Measurements from ENCODE around the gene SLC25A24.
"Not testable (repeated sequence)": the region's sequence is repeated elsewhere in the genome, so short reads cannot be mapped to it uniquely, and the experiment has no call there.

SLC25A24 gene

DNA sequence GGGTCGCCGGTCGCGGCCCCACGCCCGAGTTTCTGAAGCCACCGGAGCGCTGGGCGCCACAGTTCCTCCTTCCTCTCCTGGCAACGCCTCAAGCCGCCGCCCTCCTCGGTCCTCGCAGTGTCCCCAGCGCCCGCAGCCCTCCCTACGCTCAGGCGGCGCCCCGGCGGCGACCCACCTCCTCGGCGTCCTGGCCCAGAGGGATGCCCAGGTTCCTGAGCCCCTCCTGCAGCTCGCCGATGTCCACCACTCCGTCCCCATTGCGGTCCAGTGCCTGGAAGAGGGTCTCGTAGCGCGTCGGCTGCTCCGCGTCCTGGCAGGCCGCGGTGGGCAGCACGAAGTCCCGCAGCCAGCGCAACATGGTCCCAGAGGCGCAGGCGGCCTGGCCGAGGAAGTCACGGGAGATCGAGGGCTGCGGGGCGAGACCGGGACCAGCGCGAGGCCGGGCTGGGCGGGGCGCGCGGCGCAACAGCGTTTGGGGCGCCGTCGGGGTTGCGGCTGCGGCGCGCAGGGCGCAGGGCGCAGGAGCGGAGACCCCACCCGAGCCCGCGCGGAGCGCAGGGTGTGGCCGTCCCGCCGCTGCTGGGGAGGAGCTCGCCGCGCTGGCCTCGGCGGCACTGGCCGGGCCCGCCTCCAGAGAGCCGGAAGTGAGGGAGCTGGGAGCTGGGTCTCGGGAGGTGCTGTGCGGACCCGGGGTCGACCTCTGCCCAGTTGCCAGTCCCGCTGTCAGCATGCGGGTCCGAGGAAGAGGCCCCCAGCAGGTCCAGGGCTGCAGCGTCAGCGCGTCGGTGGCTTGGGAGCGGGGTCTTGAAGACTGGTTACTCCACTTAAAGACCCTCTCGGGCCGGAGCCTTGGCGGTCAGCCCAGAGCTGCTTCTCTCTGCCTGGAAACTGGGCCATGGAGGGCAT lies at the start of gene SLC25A24:
SLC25A24 (minus strand) TSS at position 563 of the 906 bp plus-strand sequence; CDS start at position 358, 205 bp downstream.
- DNase-seq: peak; percentile 38 to 63 (median 51)

DNA sequence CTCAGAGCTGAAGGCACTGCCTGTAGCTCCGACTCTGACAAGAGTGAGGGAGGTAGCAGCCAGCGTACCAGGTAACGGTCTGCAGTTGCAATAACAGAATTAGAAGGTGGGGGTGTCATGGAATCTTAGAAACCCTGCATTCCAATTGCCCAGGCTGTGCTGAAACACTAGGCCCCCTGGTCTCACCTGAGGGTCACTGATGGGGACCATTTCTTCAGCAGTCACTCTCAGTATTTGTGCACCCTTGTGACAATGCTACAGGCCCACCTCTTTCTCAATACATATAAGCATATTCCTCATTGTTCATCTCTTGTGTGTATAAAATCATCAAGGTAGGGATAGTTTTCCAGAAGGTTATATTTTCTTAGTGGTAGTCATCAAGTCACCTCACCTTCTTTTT lies 43.8 kb upstream of the SLC25A24 start, which contains the start of gene NBPF4:
NBPF4 (minus strand) TSS at position 101 of the 400 bp plus-strand sequence. CDS start 315 bp downstream, outside the sequence.
- DNase-seq: not testable (repeated sequence)

DNA sequence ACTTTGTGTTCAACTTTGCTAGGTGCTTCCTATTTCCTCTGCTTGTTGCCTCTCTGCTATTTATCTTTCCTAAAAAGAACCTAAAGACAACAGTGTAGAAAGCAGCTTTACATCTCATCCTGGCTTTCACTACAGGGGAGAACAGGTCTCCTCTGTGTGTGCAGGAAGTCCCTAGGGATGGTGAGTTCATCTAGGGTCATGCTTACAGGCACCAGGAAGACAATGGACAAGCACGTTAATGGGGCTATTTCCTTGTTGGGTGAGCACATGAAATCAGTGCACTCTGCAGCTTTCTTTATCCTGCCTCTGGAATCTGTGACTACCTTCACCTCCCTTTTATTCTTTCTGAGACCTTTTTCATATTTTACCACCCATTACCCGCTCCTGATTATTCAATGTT lies 39.3 kb upstream of the SLC25A24 start:
- not testable (repeated sequence) for DNase-seq

DNA sequence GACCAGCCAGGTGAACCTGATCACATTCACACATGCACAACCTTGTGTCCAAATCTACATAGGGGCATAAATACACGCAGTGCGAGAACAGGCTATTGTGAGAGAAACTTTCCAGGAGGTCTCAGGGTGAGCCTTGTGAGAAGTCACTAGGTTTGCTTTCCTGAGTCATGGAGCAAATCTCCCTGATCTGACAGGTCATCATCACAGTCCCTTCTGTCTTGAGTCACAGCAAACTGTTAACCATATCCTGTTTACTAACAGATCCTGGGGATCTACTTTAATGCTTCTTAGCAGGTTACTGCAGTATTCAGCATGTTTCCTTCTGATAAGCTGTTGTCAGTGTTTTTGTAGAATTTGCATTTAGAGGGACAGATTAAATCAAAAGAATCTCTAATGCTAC lies 35.2 kb upstream of the SLC25A24 start:
- not testable (repeated sequence) for DNase-seq

DNA sequence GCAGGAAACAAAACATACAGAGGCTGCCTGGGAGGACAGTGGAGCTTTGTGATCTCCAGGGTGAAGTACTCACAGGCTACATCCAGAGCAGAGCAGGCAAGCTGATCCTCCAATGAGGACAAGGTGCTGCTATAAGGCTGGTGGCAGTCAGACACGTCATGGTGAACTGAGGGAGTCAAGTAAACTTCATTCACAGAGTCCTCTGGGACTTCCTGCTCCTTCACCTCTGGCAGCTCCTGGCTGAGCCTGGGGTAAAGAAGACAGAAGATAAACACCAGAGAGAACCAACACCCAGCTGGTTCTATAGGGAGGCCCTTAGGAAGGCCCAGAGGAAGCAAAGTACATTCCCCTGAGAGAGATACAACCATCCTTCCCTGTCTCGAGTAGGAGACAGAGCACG lies 32.0 kb upstream of the SLC25A24 start:
- DNase-seq: not testable (repeated sequence)

DNA sequence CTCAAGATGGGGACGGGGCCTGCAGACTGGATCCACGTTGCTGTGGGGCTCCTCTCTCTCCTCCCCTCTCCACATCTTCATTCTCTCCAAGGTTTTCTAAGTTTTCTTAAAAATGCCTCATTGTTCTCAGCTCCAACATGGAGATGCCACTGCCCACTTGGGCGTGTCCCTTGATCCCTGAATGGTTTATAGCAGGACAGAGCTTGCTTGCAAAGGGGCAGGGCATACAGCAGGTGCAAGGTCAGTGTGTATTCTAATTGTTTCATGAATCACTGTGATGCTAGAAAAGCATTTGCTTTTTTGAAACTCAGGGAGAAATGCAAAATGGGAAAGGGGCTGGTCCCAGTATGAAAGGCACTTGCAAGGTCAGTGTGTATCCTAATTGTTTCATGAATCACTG lies 29.8 kb upstream of the SLC25A24 start:
- not testable (repeated sequence) for DNase-seq

DNA sequence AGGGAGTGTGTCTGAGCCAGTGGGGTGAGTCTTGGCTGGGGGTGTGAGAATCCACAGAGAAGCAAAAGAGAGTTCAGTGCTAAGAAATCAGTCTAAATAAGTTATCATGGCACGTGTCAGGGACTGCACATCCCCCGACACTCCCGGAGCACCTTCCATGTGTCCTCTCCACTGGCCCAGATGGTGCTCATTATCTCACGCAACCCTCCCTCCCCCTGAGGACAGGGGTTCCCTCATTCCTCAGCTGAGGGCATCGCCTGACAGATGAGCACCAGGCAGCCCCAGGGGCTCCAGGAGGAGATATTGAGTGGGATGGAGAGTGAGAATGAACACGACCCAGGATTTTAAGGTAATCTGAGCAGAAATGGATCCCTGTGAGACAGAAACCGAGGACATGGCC lies 27.6 kb upstream of the SLC25A24 start:
- DNase-seq: not testable (repeated sequence)

DNA sequence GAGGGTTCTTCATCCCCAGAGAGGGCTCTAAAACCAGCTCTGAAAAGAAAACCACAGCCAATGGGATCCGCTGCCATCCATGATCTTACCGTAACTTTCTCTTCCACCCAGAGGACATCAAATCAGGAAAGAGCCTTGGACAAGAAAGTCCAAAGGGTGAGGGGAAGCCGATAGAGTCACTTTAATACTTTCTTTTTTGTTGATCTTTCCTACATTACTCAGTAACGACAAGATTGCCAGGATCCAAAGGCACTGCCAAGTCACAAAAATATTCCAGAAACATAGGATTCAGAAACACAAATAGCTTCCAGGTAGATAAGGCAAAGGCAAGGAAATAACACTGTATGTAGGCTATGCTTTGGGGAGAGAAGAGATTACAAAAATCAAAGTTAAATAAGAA lies 26.7 kb upstream of the SLC25A24 start:
- DNase-seq: not testable (repeated sequence)

DNA sequence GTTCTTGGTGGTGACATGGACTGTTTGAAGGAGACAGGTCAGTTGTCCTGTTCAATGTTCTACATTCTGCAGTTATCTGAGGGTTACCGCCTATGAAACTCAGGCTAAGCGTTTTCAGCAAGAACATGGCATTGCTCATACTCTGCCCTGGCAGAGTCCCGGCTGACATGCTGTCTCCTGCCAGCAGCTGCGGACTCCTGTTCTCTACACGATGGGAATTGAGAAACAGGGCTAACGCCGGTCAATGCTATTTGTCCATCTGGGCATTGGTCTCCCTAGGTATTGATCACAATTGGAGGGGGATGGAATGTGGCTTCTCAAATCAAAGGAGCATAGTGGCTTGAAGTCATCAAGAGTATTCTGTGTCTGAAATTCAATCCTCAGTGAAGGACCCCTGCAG lies 23.1 kb upstream of the SLC25A24 start:
- not testable (repeated sequence) for DNase-seq

DNA sequence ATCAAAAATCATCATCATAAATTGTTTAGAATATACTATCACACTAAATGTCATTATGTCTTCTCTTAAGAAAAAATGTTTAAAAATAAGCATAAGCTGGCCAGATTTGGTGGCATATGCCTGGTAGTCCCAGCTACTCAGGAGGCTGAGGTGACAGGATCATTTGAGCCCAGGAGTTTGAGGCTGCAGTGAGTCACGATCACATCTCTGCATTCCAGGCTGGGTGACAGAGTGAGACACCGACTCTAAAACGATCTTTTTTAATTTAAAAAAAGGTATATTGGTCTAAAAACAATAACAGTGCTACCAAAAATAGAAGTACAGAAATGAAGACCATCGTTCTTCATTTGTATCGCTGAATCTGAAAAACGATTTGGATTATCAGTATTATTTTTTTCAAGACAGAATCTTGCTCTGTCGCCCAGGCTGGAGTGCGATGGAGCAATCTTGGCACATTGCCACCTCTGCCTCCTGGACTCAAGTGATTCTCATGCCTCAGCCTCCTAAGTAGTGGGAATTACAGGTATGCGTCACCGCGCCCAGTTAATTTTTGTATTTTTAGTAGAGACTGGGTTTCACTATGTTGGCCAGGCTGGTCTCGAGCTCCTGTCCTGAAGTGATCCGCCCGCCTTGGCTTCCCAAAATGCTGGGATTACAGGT lies 17.5 kb upstream of the SLC25A24 start:
- not testable (repeated sequence) for DNase-seq

DNA sequence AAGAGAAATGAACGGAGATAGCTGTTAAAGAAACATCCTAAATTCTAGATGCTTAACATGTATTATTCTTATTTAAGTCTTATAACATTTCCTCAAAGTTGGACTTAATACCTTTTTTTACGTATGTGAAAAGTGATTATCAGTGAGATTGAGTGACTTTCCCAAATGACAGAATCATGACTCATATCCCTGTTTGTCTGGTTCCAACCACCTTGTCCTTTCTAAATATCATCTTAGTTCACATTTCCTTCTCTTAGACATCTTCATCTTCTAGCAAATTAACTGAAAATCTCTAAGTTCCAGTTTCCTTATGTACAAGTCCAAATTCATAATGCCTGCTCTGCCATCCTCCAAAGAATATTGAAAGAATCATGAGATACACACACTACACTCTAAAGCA lies 16.9 kb upstream of the SLC25A24 start:
- not testable (repeated sequence) for DNase-seq

DNA sequence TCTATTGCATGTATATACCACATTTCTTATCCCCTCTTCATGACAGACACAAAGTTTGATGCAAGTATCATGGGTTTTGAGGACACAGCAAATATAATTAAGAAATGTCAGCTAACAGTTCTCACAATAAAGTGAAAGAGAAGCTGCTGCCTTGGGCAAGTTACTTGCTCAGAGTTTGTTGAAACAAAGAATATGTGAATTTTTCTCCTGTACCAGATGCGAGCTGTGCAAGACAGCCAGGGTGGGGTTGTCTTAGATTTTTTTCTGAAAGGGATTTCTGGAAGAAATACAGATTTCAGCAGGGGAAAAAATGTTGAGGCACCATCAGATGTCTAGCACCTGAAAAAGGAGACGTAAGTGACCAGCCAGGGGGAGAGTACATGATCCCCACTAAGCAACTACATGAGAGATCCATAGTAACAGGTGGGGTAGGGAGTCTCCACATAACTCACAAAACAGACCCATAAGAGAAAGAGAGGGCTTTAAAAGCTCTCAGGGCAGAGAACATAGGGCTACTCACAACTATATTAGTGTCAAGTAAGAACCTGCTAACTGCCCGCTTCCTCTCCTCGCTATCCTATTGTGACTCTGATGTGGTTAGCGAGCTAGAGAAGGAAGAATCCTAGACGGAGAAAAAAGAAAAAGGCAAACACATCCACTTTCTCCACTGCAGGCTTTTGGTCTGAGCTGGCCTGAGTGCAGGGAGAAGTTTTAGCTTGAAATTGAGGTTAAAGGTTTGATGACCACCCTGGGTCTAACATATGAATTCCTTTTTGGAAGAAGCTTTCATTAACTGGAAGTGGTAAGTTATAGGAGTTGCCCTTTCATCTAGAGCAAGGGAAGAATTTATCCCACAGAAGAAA lies 16.1 kb upstream of the SLC25A24 start:
- not testable (repeated sequence) for DNase-seq

DNA sequence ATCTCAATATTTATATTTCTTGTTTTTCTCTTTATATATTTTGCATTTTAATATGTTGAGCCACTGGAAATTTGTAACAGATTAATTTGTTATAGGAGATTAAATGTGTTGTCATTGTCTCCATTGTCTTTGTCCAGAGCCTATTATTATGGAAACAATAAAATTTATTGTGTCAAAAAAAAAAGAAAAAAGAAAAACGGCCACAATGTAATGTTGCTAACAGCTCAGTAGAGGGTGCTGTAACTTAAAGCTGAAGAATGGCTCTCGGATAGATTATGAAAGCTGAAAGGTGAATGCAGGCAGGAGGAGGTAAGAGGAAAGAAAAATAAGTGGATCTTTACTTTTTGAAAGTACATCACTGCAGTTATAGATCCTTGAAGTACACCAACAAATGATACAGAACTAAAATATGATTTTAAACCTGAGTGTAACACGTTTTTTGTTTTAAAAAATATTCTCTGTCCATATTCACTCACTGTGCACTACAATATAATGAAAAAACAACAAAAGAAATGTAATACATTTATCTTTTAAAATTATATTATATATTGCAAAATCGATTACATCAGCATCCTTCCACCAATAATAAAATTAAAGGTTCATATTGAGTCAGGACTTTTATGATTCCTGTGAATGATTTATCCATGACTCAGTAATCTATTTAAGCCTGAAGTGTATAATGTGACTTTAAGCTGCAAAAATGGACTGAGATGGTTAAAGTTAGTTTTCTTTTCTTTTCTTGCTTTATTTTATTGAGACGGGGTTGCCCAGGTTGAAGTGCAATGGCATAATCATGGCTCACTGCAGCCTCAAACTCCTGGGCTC lies 14.7 kb upstream of the SLC25A24 start:
- DNase-seq: peak in 2 of 6 experiments; percentile 13 to 26

DNA sequence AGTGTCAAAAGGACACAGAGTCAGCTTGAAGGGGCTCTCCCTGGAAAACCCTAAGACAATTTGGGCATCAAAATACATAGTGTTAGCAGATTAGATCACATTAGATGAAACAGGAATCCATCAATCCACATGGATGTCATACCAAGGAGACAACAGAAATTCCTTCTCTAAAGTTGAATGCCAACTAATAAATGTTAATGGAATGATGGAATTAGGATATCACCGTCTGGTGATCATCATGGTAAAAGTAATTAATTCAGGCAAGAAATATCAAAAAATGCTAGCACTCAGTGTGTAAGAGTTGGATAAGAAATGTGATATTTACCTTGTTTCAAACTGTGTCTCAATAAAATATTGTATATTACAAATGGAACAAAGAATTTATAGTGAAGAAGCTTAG lies 10.9 kb upstream of the SLC25A24 start:
- no peak for DNase-seq

DNA sequence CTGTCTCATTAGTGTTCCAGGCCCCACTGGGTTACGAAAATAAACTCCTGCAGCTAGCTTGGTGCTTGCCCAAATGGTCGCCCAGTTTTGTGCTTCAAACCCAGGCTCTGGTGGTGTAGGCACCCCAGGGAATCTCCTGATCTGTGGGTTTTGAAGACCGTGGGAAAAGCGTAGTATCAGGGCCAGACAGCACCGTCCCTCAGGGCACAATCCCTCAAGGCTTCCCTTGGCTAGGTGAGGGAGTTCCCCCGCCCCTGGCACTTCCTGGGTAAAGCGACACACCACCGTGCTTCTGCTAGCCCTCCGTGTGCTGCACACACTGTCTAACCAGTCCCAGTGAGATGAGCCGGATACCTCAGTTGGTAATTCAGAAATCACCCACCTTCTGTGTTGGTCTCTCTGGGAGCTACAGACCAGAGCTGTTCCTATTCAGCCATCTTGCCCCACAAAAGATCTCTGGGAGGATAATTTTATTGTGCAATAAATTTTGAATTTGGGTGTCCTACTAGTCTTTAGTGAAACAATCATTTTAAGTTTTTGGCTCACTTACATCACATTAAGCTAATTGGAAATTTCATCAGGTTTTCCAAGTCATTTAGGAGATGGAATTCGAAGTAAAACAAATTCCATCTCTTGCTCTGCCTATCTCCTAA lies 9.4 kb upstream of the SLC25A24 start:
- DNase-seq: no peak

DNA sequence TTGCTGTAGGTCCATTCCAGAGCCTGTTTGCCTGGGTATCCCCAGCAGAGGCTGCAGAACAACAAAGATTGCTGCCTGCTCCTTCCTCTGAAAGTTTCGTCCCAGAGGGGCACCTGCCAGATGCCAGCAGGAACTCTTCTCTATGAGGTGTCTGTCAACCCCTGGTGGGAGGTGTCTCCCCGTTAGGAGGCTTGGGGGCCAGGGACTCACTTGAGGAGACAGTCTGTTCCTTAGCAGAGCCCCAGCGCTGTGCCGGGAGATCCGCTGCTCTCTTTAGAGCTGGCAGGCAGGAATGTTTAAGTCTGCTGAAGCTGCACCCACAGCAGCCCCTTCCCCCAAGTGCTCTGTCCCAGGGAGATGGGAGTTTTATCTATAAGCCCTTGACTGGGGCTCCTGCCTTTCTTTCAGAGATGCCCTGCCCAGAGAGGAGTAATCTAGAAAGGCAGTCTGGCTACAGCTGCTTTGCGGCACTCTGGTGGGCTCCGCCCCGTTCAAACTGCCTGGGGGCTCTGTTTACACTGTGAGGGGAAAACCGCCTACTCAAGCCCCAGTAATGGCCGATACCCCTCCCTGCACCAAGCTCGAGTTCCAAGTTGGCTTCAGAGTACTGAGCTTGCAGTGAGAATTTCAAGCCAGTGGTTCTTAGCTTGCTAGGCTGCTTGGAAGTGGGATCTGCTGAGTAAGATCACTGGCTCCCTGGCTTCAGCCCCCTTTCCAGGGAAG lies 8.7 kb upstream of the SLC25A24 start:
- no peak for DNase-seq

DNA sequence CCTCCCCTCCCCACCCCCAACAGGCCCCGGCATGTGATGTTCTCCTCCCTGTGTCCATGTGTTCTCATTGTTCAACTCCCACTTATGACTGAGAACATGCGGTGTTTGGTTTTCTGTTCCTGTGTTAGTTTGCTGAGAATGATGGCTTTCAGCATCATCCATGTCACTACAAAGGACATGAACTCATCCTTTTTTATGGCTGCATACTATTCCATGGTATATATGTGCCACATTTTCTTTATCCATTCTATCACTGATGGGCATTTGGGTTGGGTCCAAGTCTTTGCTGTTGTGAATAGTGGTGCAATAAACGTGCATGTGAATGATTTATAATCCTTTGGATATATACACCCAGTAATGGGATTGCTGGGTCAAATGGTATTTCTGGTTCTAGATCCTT lies 3.4 kb upstream of the SLC25A24 start:
- not testable (repeated sequence) for DNase-seq

DNA sequence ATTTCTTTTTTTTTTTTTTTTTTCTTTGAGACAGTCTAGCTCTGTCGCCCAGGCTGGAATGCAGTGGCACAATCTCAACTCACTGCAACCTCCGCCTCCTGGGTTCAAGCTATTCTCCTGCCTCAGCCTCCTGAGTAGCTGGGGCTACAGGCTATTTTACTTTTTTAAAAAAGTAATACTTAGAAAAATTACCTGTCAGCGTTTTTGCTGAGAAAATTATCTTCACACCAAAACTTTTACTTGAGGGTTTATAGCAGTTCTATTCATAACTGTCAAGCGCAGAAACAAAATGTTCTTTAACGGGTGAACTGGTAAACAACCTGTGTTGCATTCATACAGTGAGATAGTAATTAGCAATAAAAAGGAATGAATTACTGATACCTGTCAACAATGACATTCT lies 1.5 kb upstream of the SLC25A24 start:
- DNase-seq: no peak

DNA sequence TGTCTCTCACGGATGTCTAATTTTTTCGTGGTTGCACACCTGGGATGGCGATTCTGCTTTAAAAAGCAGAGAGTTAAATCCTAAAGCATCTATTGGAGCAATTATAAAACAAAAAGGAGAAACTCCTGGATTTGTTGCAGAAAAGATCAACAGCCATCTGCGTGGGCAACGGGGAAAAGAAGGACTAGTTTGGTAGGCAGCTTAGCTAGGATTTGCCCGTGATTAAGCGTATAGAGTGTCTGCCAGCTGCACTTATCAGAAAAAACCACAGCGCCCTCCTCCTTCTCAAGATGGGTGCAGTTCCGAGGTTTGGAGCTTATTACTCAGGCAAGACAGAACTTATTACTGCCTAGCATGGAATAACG lies 526 bp upstream of the SLC25A24 start:
- peak; percentile 2 to 58 (median 17) for DNase-seq

DNA sequence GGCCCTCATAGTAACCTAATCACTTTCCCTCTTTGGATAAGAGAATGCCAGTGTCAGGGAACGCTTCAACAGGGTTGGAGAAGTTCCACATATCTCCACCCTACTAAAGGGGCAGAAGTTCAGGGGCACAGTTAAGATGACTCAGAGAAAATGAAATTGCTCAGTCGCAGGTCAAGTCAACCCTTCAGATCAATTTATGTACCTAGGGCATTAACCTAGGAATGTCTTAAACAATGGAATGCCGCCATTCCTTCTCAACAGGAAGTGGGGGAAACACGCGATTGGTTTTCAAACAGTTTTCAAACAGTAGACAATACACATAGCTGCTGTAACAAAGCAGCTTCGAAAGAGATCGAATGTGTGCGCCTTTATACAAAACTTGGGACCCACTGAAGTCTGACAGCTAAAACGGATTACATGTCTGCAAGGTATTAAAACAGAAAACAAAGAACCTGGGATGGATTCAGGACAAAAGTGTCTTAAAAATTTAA lies 897 bp downstream of the SLC25A24 start:
- peak in 2 of 6 experiments; percentile 11 to 30 for DNase-seq

DNA sequence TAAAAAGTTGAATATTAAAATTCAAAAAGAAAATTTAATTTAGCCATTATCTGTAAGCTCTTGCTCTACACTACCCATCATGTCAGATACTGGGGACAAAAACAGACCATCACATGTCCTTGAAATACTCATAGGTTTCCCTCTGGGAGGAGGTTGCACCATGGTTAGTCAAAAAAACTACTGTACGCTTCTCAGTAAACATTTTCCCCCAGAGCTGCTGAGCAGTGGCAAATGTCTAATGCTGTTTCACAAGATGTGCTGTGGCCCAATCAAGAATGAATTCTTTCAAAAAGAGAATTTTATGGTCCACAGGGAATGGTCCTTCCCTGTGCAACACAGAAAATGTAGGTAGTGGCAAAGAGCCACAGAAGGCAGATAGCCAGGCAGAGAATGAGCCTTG lies 6.1 kb downstream of the SLC25A24 start:
- DNase-seq: no peak
